ENCODE measurements around the gene DDX10.
"Not testable (repeated sequence)": the region's sequence is repeated elsewhere in the genome, so short reads cannot be mapped to it uniquely, and the experiment has no call there.

Gene DDX10

GRCh38 chr11:108724974-108725689 lies 60.3 kb downstream of the DDX10 start:
- no peak for DNase-seq

DNA sequence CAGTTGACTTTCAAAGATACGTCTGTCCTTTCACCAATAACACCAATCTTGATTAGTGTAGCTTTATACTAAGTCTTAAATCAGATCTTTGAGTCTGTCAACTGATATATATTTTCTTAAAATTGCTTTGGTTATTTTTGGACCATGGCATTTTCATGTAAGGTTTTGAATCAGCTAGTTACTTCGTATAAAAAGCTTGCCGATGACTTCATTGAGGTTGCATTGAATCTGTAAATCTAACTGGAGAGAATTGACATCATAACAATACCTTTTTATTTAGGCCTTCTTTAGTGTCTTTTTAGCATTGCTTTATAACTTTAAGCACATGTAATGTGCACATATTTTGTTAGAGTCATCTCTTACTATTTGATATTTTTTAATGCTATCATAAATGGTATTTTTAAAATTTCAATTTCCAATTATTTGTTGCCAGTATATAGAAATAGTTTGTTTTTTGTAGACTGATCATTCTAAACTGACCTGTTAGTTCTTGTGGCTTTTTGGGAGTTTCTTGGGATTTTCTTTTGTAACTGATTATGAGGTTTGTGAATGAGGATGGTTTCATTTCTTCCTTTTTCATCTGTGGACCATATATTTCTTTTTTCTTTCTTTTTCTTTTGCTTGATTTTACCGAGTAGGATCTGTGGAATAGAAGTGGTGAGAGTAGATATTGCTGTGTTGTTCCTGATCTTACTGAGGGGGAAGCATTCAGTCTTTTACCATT lies 61.4 kb downstream of the DDX10 start:
- DNase-seq: no peak

GRCh38 chr11:108727665-108728064 lies 62.8 kb downstream of the DDX10 start:
- DNase-seq: no peak

DNA sequence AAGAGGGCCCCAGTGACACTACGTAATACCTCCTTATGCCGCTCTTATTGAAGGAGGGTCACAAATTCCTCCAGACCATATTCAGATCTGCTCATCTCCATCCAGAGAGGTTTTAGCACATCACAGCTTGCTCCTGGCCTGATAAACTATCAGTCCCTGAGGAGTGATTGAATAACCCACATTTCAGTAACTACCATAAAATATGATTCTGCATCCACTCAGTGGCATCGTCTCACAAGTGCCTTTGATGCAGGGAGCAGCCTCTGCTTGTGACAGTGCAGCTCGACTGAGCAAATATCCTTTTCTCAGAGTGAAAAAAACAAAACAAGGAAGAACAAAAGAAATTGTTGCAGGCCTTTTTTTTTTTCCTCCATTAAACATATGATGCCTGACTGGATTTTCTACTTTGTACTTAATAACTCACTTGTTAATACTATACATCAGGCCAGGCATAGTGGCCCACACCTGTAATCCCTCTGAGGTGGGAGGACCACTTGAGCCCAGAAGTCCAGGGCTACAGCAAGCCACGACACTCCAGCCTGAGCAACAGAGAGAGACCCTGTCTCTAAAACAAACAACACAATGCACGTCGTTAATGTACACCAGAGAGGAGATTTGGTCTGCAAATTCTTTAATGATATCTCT lies 64.5 kb downstream of the DDX10 start:
- DNase-seq: no peak

- no peak for DNase-seq
Observed at GRCh38 chr11:108732395-108732794, 67.5 kb downstream of the DDX10 start.

- DNase-seq: no peak
Observed at GRCh38 chr11:108733479-108734116, 68.7 kb downstream of the DDX10 start.

DNA sequence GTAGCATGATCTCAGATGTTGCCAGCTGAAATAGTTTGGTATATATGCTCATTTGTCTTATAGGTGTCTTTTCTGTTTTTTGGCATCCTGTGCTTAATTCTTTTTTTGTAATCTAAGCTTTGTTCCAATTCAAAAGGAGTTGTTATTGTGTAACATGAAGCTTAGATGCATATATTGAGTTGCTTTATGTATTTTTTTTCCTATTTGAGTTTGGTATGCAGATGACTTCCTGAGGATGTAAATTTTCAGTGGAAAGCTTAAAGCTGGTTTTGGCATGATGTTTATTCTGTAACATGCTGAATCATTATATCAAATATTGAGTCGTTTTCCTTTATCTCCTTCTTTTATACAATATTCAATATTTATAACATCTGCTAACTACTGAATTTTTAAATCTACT lies 69.4 kb downstream of the DDX10 start:
- DNase-seq: no peak

DNA sequence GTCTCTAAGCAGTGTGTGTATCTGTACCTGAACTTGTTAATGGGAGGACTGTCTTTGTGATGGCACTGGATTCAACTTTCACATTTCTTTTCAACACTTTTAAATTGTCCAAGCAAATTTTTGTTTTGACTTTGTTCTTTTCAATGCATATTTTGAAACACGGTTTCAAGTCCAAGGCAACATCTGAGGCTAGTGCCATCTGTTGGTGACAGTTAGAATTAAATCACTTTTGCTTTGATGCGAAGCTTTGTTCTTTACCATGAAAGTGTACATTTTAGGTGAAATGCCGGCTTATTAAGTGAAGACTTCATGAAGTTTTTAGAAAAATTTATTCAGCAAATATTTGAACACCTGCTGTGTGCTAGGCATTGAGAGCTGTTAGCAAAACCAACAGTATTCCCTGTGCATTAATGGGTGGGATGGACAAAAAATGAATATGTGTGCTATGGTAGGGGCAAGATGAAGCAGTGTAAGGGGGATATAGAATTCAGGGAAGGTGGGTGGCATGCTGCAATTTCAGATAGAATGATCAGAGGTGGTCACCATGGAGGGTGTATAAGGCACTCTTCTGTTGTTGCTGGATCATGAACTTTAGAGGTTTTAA lies 70.2 kb downstream of the DDX10 start:
- no peak for DNase-seq

DNA sequence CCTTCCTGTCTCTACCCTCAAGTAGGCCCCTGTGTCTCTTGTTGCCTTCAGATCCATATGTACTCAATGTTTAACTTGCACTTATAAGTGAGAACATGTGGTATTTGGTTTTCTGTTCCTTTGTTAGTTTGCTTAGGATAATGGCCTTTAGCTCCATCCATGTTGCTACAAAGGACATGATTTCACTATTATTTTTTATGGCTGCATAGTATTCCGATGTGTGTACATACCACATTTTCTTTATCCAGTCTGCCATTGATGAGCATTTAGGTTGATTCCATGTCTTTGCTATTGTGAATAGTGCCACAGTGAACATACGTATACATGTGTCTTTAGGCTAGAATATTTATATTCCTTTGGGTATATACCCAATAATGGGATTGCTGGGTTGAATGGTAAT lies 75.3 kb downstream of the DDX10 start:
- not testable (repeated sequence) for DNase-seq

- DNase-seq: no peak
Observed at GRCh38 chr11:108743851-108744250, 79.0 kb downstream of the DDX10 start.

DNA sequence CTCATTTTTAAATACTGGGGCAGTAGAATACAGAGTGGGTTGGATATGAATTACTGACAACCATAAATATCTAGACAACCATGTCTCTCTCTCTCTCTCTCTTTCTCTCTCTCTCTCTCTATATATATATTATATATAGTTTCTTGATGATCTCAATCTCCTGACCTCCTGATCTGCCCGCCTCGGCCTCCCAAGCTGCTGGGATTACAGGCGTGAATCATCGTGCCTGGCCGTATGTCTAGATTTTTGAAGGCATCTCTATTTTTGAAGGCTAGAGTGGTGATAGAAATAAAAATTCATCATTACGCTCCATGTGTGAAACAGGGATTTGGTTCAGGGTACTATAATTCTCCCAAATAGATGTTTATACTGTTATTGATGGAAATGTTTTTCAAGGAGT lies 84.1 kb downstream of the DDX10 start:
- DNase-seq: no peak

DNA sequence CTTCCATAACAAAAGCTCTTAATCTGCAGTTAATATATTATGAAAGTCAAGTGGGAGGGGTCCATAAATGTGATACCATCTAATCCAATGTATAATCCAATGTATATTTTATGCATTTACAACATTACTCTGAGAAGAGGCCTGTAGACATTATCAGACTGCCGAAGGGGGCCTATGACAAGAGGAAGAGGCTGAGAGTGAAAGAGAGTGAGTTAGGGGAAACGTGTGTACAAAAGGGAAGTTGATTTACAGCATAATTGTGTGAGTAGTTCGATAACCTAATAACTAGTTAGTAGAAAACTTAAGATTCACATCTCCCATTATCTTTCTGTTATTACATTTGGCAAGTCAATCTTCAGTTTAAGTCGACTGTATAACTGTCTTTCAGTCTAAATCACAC lies 86.6 kb downstream of the DDX10 start:
- DNase-seq: no peak

- no peak for DNase-seq
Observed at GRCh38 chr11:108752297-108752751, 87.5 kb downstream of the DDX10 start.

GRCh38 chr11:108754901-108755625 lies 90.2 kb downstream of the DDX10 start:
- DNase-seq: no peak

DNA sequence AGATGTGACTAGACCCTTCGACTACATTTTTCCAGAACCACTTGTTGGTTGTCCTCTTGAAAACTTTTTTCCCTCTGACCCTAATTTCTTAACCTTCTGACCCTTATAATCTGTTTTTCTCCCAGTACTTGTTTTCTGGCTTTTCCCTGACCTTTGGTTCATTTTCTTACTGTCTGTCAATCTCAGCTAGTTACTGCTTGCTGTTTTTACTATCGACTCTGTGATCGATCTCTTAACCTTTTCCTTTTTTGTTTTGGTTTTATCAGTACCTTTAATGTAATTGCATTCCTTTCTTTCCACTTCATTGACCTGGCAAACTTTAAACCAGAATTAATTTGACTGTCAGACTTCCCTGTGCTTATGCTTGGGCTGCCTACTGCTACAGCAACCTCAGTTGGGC lies 92.8 kb downstream of the DDX10 start:
- DNase-seq: no peak

GRCh38 chr11:108758458-108758857 lies 93.6 kb downstream of the DDX10 start:
- DNase-seq: no peak

- no peak for DNase-seq
Observed at GRCh38 chr11:108766596-108767173, 101.8 kb downstream of the DDX10 start.

- DNase-seq: no peak
Observed at GRCh38 chr11:108768370-108768769, 103.5 kb downstream of the DDX10 start.

GRCh38 chr11:108768964-108769363 lies 104.1 kb downstream of the DDX10 start:
- DNase-seq: no peak

DNA sequence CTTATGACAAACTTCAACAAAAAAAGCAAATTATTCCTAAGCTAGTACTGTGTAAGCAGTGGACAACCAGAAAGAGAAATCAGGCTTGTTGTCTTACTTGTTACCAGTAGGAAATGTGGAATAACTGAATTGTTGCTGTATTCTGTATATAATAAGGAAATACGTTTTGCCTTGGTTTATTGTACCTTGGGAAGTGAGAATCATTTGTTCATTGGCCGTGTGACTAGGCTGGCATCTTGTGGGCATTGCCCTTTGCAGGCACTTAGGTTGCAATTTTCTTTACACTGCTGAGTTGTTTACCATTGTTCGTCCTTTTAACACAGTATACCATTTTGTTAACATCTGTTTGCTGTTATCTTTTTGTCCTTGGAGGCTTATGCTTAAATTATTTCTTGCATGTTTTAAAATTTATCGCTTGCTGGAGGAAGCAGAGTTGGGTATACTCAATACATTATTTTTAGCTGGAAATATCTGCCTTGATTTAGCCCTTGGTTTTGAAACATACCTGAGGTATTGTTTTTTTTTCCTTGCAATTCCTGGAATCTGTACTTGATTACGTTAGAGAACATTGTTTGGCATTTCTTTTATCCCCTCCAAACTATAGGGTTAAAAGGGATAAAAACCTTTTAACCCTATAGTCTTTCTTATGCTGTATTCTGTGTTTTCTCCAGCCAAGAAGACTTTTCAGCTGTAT lies 109.3 kb downstream of the DDX10 start:
- DNase-seq: no peak

GRCh38 chr11:108775324-108775723 lies 110.5 kb downstream of the DDX10 start:
- DNase-seq: no peak
